Sigmoid colon (tissue), 7 donors: ENCODE measurements around the gene NEAT1. TPM values are rescaled to one million over a fixed set of nuclear protein-coding genes. Genes with fewer than 3 reads are reported as not detected.

Source experiments
- DNase-seq: peaks from one replicate; pipeline ENCODE4 v3.0.0-alpha.2; 2019
- H3K27ac ChIP-seq, 4 donors: fragments of 200-600 bp; sonication (generic); one replicate each; pipeline ENCODE4 v1.5.1; 2016 to 2019; ENCODE audit warnings: mild to moderate bottlenecking in 1 of 4
- H3K27me3 ChIP-seq, 3 donors: fragments of 200-600 bp; sonication (generic); one replicate each; pipeline ENCODE4 v1.5.1; 2019; ENCODE audit warnings: mild to moderate bottlenecking in 1 of 3
- H3K36me3 ChIP-seq, 4 donors: fragments of 200-600 bp; sonication (generic); one replicate each; pipeline ENCODE4 v1.5.1; 2016 to 2019
- H3K4me1 ChIP-seq, 4 donors: fragments of 200-600 bp; sonication (generic); one replicate each; pipeline ENCODE4 v1.5.1; 2017 to 2019
- H3K4me3 ChIP-seq, 4 donors: fragments of 200-600 bp; sonication (generic); one replicate each; pipeline ENCODE4 v1.5.1; 2017 to 2019; ENCODE audit warnings: mild to moderate bottlenecking in 2 of 4, moderate library complexity in 1 of 4
- H3K9me3 ChIP-seq, 4 donors: fragments of 200-600 bp in 3 of 4; sonication (generic) in 3 of 4; one replicate each; pipeline versions ENCODE4 v1.5.1 to v1.6.1; 2013 to 2019
- EP300 ChIP-seq, 4 donors: sonication (generic); formaldehyde crosslinking; IDR thresholded peaks; one replicate each; pipeline ENCODE4 v1.6.1; 2017; ENCODE audit warnings: antibody characterized with exemption in 4 of 4
- POLR2A ChIP-seq, 2 donors: fragments of 450-650 bp; IDR thresholded peaks; one replicate each; pipeline ENCODE4 v1.6.1; 2016; ENCODE audit warnings: antibody characterized with exemption in 2 of 2, mild to moderate bottlenecking in 2 of 2, moderate library complexity in 2 of 2
- POLR2AphosphoS5 ChIP-seq, 4 donors: sonication (generic); formaldehyde crosslinking; IDR thresholded peaks; one replicate each; pipeline ENCODE4 v1.6.1; 2017; ENCODE audit warnings: antibody characterized with exemption in 4 of 4
- WGBS, 2 donors: extraction: QIAGEN DNeasy Blood & Tissue Kit; methylation state at CpG; one replicate each; pipeline ENCODE4 v1.1.7; 2013; 5-methylcytosine and 5-hydroxymethylcytosine counted together
- intact Hi-C: fragments of 100-400 bp; cut with DNase I; formaldehyde crosslinking; loops from one replicate; pipeline ENCODE4 v1.15.1; 2023
- polyA plus RNA-seq, 3 donors: library from polyadenylated mRNA; stranded (reverse); fragments of 200-250 nt; gene quantifications; one replicate each; pipeline ENCODE4 v1.2.3, GENCODE V29; 2013
- total RNA-seq, 4 donors: library from RNA; depleted of rRNA; stranded (reverse); fragments of >200 nt; gene quantifications; one replicate each; pipeline ENCODE4 v1.1.0, GENCODE V29; 2016
- TF ChIP-seq, protein P1 (sequence below), 4 experiments: fragments of 450-650 bp in 3 of 4; fragments of 200-600 bp in 1 of 4; IDR thresholded peaks; one replicate each; pipeline ENCODE4 v1.5.1; 2016 to 2019; ENCODE audit warnings: antibody characterized with exemption in 4 of 4, mild to moderate bottlenecking in 3 of 4, moderate library complexity in 2 of 4
- donor health status: healthy with polysubstance abuse.
- donor health status: Bipolar disorder and iron deficiency.
- donor health status: healthy.

The NEAT1 gene
- total and polyA plus RNA-seq, 7 donors = 26.8 to 587 (median 167) TPM

DNA sequence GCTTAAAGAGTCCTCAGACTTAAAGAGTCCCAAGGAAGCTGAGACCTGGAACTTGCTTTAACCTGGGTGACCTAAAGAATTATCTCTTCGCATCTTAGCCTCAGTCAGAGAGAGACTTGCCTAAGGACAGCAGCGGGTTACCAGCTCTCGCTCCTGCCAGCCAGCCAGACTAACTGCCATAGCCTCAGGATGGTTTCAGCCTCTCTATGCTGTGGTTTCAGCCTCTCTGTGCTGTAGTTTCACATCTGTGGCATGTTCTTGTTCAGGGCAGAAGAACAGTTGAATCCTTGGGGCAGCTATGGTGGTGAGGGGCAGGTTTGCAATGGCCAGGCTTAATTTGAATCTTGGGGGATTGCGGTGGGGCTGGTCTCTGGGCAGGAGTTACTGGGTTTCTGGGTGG is 33.9 kb upstream of the NEAT1 start:
- H3K27me3 ChIP-seq = no peaks in the 10 kb centered on the region
- H3K4me3 ChIP-seq = no peak overlapping the region
- H3K27ac ChIP-seq = peak overlapping the region in 1 of 4 donors; percentile 17
- whole genome bisulfite sequencing, 2 donors = 94 to 95% methylated on average over 4 of the region's 4 CpGs
- intact Hi-C loops = no loop called here
- DNase-seq = no peak
- TF ChIP-seq POLR2A (IDR thresholded peaks at IDR 0.05) = no peak
- TF ChIP-seq, protein P1, sequence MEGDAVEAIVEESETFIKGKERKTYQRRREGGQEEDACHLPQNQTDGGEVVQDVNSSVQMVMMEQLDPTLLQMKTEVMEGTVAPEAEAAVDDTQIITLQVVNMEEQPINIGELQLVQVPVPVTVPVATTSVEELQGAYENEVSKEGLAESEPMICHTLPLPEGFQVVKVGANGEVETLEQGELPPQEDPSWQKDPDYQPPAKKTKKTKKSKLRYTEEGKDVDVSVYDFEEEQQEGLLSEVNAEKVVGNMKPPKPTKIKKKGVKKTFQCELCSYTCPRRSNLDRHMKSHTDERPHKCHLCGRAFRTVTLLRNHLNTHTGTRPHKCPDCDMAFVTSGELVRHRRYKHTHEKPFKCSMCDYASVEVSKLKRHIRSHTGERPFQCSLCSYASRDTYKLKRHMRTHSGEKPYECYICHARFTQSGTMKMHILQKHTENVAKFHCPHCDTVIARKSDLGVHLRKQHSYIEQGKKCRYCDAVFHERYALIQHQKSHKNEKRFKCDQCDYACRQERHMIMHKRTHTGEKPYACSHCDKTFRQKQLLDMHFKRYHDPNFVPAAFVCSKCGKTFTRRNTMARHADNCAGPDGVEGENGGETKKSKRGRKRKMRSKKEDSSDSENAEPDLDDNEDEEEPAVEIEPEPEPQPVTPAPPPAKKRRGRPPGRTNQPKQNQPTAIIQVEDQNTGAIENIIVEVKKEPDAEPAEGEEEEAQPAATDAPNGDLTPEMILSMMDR (IDR thresholded peaks at IDR 0.05) = no peak
- TF ChIP-seq EP300 (IDR thresholded peaks at IDR 0.05) = no peak
- TF ChIP-seq POLR2AphosphoS5 (IDR thresholded peaks at IDR 0.05) = no peak
- H3K4me1 ChIP-seq = peaks cover 0 to 80% (median 66%) of the 10 kb centered on the region in 4 donors
- H3K36me3 ChIP-seq = peaks cover 0 to 11% (median 4%) of the 10 kb centered on the region in 4 donors
- no peaks in the 10 kb centered on the region for H3K9me3 ChIP-seq

DNA sequence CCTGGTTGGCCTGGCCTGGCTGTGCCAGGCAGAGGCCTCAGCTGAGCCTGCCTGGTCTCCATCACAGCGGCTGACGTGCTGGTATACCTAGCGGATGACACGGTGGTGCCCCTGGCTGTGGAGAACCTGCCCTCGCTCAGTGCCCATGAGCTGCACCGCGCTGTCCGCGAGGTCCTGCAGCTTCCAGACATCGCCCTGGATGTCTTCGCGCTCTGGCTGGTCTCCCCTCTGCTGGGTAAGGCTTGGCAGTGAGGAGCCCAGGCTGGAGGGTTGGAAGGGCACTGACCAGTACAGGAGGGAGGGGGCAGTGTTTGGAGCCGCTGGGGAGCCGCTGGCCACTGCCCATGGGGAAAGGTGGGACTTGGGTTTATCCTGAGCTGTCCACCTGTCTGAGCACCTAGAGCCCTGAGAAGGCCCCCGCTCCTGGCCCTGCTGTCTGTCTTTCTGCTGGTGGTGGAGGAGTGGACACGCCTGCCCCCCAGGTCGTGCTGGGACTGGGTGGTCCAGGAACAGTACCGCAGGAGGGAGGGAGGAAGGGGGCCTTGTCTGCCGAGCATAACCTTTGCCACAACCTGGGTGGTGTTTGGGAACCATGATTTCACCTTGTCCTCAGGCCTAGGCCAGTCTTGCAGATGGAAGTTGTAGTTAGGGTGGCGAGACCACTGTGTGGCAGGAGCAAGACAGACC is 33.2 kb upstream of the NEAT1 start:
- WGBS, 2 donors = 92 to 93% methylated on average over 20 of the region's 20 CpGs
- intact Hi-C loops = no loop called here
- TF ChIP-seq, protein P1 (IDR thresholded peaks at IDR 0.05) = no peak
- TF ChIP-seq POLR2A (IDR thresholded peaks at IDR 0.05) (no peak), POLR2AphosphoS5 (IDR thresholded peaks at IDR 0.05) (no peak), EP300 (IDR thresholded peaks at IDR 0.05) (no peak)
- DNase-seq = peak; percentile 63
- Histone ChIP-seq H3K27ac (peak overlapping the region; percentile 54 to 66 (median 58)), H3K27me3 (no peaks in the 10 kb centered on the region), H3K4me3 (no peak overlapping the region), H3K9me3 (no peaks in the 10 kb centered on the region), H3K4me1 (peaks cover 0 to 73% (median 59%) of the 10 kb centered on the region in 4 donors), H3K36me3 (peaks cover 0 to 15% (median 7%) of the 10 kb centered on the region in 4 donors)

DNA sequence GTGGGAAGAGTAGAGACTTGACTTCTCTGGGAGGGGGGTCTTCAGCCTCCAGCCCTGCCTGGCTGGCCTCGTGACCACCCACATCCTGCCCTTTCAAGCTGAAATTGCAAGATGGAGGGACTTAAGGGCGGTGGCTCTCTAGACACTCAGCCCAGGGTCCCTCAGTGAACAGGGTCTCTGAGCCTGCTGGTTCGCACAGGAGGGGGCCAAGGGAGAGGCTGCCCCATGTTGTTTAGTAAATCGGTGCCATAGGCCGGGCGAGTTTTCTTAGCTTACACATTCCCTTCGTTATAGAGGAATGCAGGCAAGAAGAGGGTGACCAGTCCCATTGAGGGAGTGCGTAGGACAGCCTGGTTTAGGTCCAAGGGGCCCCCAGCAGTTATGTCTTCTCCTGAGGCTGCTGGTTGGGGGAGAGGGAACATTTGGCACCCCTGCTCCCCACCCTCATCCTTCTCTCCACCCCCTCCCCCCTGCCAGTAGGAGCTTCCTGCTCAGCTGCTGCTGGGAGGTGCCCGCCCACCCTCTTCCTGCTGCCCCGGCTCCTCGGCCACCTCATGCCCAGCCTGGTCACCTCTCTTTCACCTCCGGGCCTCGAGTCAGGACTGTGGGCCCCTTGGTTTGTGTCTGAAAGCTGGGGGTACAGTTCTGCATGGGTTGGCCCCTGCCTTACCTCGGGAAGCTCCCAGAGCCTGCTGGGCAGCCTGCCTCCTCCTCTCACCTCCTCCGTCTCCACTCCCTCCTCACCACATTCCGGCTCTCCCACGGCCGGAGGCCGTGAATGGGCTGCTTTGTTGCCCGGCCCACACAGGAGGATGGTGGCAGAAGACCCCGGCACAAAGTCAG is 32.3 kb upstream of the NEAT1 start:
- peaks cover 0 to 64% (median 51%) of the 10 kb centered on the region in 4 donors for H3K4me1 ChIP-seq

DNA sequence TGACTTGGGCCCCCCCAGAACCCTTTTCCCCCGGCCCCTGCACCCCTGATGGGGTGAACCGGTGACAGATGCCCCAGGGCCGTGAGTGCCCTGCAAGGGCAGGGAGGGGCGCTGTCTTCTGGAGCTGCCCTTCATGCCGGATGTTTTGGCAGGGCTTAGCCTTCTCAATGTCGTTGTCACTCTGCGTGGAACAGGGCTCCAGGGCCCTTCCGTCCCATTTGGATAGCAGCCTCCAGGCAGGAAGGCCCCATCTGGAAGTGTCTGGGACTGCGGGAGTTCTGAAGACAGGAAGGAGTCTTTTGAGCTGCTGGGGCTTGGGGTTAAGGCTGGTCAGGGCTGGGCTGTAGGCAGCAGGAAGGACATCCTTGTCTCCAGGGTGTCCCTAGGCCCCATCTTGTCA is 31.6 kb upstream of the NEAT1 start:
- Histone ChIP-seq H3K4me3 (no peak overlapping the region), H3K4me1 (peaks cover 0 to 57% (median 47%) of the 10 kb centered on the region in 4 donors), H3K9me3 (no peaks in the 10 kb centered on the region), H3K36me3 (peaks cover 0 to 27% (median 8%) of the 10 kb centered on the region in 4 donors), H3K27ac (peak overlapping the region; percentile 54 to 66 (median 58)), H3K27me3 (no peaks in the 10 kb centered on the region)
- no peak for TF ChIP-seq POLR2A (IDR thresholded peaks at IDR 0.05)
- intact Hi-C loops = no loop called here
- DNase-seq = peak; percentile 69
- WGBS, 2 donors = 76 to 83% methylated on average over 9 of the region's 9 CpGs

More for the DNA sequence above, 32.3 kb upstream of the NEAT1 start:
- Histone ChIP-seq H3K9me3 (no peaks in the 10 kb centered on the region), H3K36me3 (peaks cover 0 to 23% (median 8%) of the 10 kb centered on the region in 4 donors), H3K27ac (peak overlapping the region; percentile 54 to 66 (median 58)), H3K4me3 (no peak overlapping the region), H3K27me3 (no peaks in the 10 kb centered on the region)
- DNase-seq = peak; percentile 64
- intact Hi-C loops = no loop called here
- TF ChIP-seq POLR2AphosphoS5 (IDR thresholded peaks at IDR 0.05) = no peak
- TF ChIP-seq, protein P1 (IDR thresholded peaks at IDR 0.05) = no peak
- TF ChIP-seq POLR2A (IDR thresholded peaks at IDR 0.05) = no peak
- no peak for TF ChIP-seq EP300 (IDR thresholded peaks at IDR 0.05)
- WGBS, 2 donors = 70 to 80% methylated on average over 21 of the region's 21 CpGs
